K562 (cell line): ENCODE measurements around the gene FASN. TPM values are rescaled to one million over a fixed set of nuclear protein-coding genes. Genes with fewer than 3 reads are reported as not detected.

Source experiments
- CTBP1 ChIP-seq: fragments of 450-650 bp; IDR thresholded peaks from 2 replicates; pipeline ENCODE4 v1.6.1; 2016; ENCODE audit warnings: borderline replicate concordance
- EP400 ChIP-seq: fragments of 450-650 bp; IDR thresholded peaks from 2 replicates; pipeline ENCODE4 v1.6.1; 2017; ENCODE audit warnings: antibody characterized with exemption, mild to moderate bottlenecking, moderate library complexity
- GABPB1 ChIP-seq: sonication (generic); formaldehyde crosslinking; IDR thresholded peaks from 2 replicates; pipeline ENCODE4 v1.8.0; 2022; ENCODE audit warnings: mild to moderate bottlenecking, missing genetic modification reagents
- HMG20A ChIP-seq: fragments of 450-650 bp; formaldehyde crosslinking; conservative IDR thresholded peaks from 2 replicates; pipeline ENCODE4 v1.4.0; 2020; ENCODE audit warnings: mild to moderate bottlenecking, mixed read lengths
- ID3 ChIP-seq, 2 experiments: fragments of 250-450 bp in 1 of 2; fragments of 450-650 bp in 1 of 2; sonication (Bioruptor Pico) in 1 of 2; IDR thresholded peaks; 2 replicates each; pipeline versions ENCODE4 v1.6.1 to v1.8.0; 2016 to 2021; ENCODE audit warnings: mild to moderate bottlenecking in 2 of 2, moderate library complexity in 2 of 2, missing compliant biosample characterization in 1 of 2, missing genetic modification characterization in 1 of 2
- ILK ChIP-seq: fragments of 450-650 bp; IDR thresholded peaks from 2 replicates; pipeline ENCODE4 v1.6.1; 2016; ENCODE audit warnings: missing genetic modification characterization, low read depth, mild to moderate bottlenecking, missing compliant biosample characterization, moderate library complexity, borderline replicate concordance
- PRDM10 ChIP-seq: fragments of 450-650 bp; IDR thresholded peaks from 2 replicates; pipeline ENCODE4 v1.6.1; 2018; ENCODE audit not compliant: partially characterized antibody
- PRMT5 ChIP-seq: sonication (generic); formaldehyde crosslinking; IDR thresholded peaks from 2 replicates; pipeline ENCODE4 v1.5.0; 2020; ENCODE audit warnings: missing genetic modification reagents
- RFX5 ChIP-seq: IDR thresholded peaks from 2 replicates; pipeline ENCODE4 v1.6.1; 2011; ENCODE audit warnings: low read depth, mild to moderate bottlenecking, improper control_type of control experiment, low read length
- RNF219 ChIP-seq: fragments of 250-450 bp; sonication (Bioruptor Pico); IDR thresholded peaks from 2 replicates; pipeline ENCODE4 v1.5.0; 2022; ENCODE audit warnings: mild to moderate bottlenecking
- SIN3A ChIP-seq, 2 experiments: fragments of 150-350 bp in 1 of 2; IDR thresholded peaks; 2 replicates each; pipeline ENCODE4 v1.6.1; 2011 to 2016; ENCODE audit warnings: borderline replicate concordance in 2 of 2, low read depth in 2 of 2, low read length in 2 of 2, mild to moderate bottlenecking in 2 of 2, moderate library complexity in 2 of 2; ENCODE audit not compliant: control insufficient read depth in 1 of 2
- SP2 ChIP-seq: IDR thresholded peaks from 2 replicates; pipeline ENCODE4 v1.6.1; 2011; ENCODE audit warnings: mild to moderate bottlenecking, low read depth, low read length, moderate library complexity; ENCODE audit not compliant: poor library complexity, severe bottlenecking; ENCODE audit errors: extremely low read depth
- TAL1 ChIP-seq: fragments of 450-650 bp; IDR thresholded peaks from 2 replicates; pipeline ENCODE4 v1.6.1; 2016; ENCODE audit warnings: mild to moderate bottlenecking
- TSHZ1 ChIP-seq: fragments of 250-450 bp; sonication (Bioruptor Pico); IDR thresholded peaks from 2 replicates; pipeline ENCODE4 v1.4.0; 2020; ENCODE audit warnings: mild to moderate bottlenecking, moderate library complexity
- ZNF197 ChIP-seq: fragments of 200-800 bp; sonication (Bioruptor generic); IDR thresholded peaks from 2 replicates; pipeline ENCODE4 v1.6.1; 2016; ENCODE audit warnings: low read depth, missing genetic modification characterization, missing compliant biosample characterization
- ZNF436 ChIP-seq: fragments of 250-450, 450-650 bp; sonication (Bioruptor Pico); formaldehyde crosslinking; IDR thresholded peaks from 2 replicates; pipeline ENCODE4 v1.7.0; 2020; ENCODE audit warnings: mild to moderate bottlenecking
- ZNF644 ChIP-seq: fragments of 200-800 bp; sonication (Bioruptor generic); IDR thresholded peaks from 2 replicates; pipeline ENCODE4 v1.6.1; 2016; ENCODE audit warnings: low read depth, missing genetic modification characterization, missing compliant biosample characterization
- ZSCAN32 ChIP-seq: fragments of 450-650 bp; formaldehyde crosslinking; IDR thresholded peaks from 2 replicates; pipeline ENCODE4 v1.4.0; 2020; ENCODE audit warnings: mild to moderate bottlenecking, moderate library complexity
- polyA plus RNA-seq, 8 experiments: library from polyadenylated mRNA; depleted of rRNA in 4 of 8; stranded (reverse) in 5 of 8; unstranded in 3 of 8; fragments of >200 nt; fragmentation: Nextera tagmentation in 2 of 8; fragmentation: Illumina TruSeq in 1 of 8; extraction: Ambion mirVana in 2 of 8; extraction: Trizol in 1 of 8; gene quantifications; 2 replicates each; pipeline versions ENCODE4 v1.2.1 to v1.2.3, GENCODE V29; 2011 to 2014; ENCODE audit warnings: inconsistent platforms in 1 of 8, missing spikeins in 1 of 8
- total RNA-seq, 7 experiments: library from RNA; depleted of rRNA in 6 of 7; stranded (reverse); fragments of >200 nt in 6 of 7; fragmentation: Illumina TruSeq in 2 of 7; extraction: Trizol in 2 of 7; gene quantifications; 2 replicates each; pipeline versions ENCODE4 v1.2.1 to v1.2.3, GENCODE V29; 2011 to 2021; ENCODE audit warnings: low replicate concordance in 1 of 7

The FASN gene
- total and polyA plus RNA-seq, 9 of the 15 experiments (the other 6 are each of a cell fraction or from before 2014, with no cell fraction given): 0.15 to 663 (median 49.9) TPM

- TF ChIP-seq RNF219 (CRISPR knock-in tag) (no peak), ILK (tag) (no peak), EP400 (no peak), ZNF436 (CRISPR knock-in tag) (no peak), TAL1 (0 out of 2 replicates have a peak, but pooled peaks have one; percentile 15), RFX5 (no peak), ZNF644 (tag) (no peak), HMG20A (no peak), ZSCAN32 (no peak), SIN3A (IDR thresholded peaks at IDR 0.05; ENCODE audit: borderline replicate concordance in 2 of 2, control insufficient read depth in 1 of 2, low read depth in 2 of 2, low read length in 2 of 2) (no peak), ZNF197 (no peak), SP2 (no peak), TSHZ1 (no peak), ID3 (CRISPR knock-in tag; IDR thresholded peaks at IDR 0.05) (no peak), ID3 (tag; IDR thresholded peaks at IDR 0.05) (0 out of 2 replicates have a peak, but pooled peaks have one; percentile 6), PRMT5 (CRISPR knock-in tag) (no peak), CTBP1 (no peak), GABPB1 (CRISPR knock-in tag) (no peak), PRDM10 (peak; percentile 86)
Measured at GRCh38 chr17:82118815-82119380, 20.9 kb upstream of the FASN start (continued).
